SK-N-SH (cell line): Measurements from ENCODE around the gene TTC9C. TPM values are rescaled to one million over a fixed set of nuclear protein-coding genes. Genes with fewer than 3 reads are reported as not detected.
"Not testable (repeated sequence)": the region's sequence is repeated elsewhere in the genome, so short reads cannot be mapped to it uniquely, and the experiment has no call there.

ENCODE experiments used
- CTCF ChIA-PET: fragments of 300-600, 350-600 bp; formaldehyde crosslinking; extraction: SDS; loops from one replicate; lab custom pipeline; 2021; lab: Yijun Ruan, JAX
- POLR2A ChIA-PET: fragments of 350-600 bp; sonication (Branson Sonifier 250); formaldehyde crosslinking; extraction: SDS; loops from one replicate; lab custom pipeline; 2020; ENCODE audit warnings: antibody characterized with exemption, inconsistent platforms; lab: Yijun Ruan, JAX
- DNase-seq: peaks from one replicate; pipeline ENCODE4 v3.0.0; 2012
- H2AFZ ChIP-seq: fragments of 200-600 bp; sonication (generic); 2 replicates; pipeline ENCODE4 v1.8.1; 2016; ENCODE audit warnings: antibody characterized with exemption, mild to moderate bottlenecking, low read depth
- H3F3A ChIP-seq: fragments of 200-600 bp; sonication (generic); replicated peaks from 2 replicates; pipeline ENCODE3; 2016; ENCODE audit warnings: antibody characterized with exemption, mild to moderate bottlenecking; ENCODE audit not compliant: insufficient read depth
- H3K27ac ChIP-seq, 2 experiments: fragments of 200-500 bp in 1 of 2; fragments of 200-600 bp in 1 of 2; sonication (Bioruptor generic) in 1 of 2; sonication (generic), shearing (Covaris generic) in 1 of 2; 2 replicates each; pipeline versions ENCODE4 v1.5.1 to v1.6.1; 2014 to 2016; ENCODE audit warnings: low read depth in 2 of 2, inconsistent platforms in 1 of 2, low read length in 1 of 2, mild to moderate bottlenecking in 1 of 2, mixed read lengths in 1 of 2
- H3K27me3 ChIP-seq: fragments of 200-600 bp; sonication (generic), shearing (Covaris generic); 2 replicates; pipeline ENCODE4 v1.6.1; 2016; ENCODE audit warnings: mixed run types; ENCODE audit not compliant: insufficient read depth
- H3K36me3 ChIP-seq, 2 experiments: fragments of 200-500 bp in 1 of 2; fragments of 200-600 bp in 1 of 2; sonication (Bioruptor generic) in 1 of 2; sonication (generic) in 1 of 2; replicated peaks in 1 of 2; 2 replicates each; pipeline versions ENCODE3 to v1.5.1; 2014 to 2016; ENCODE audit warnings: low read length in 1 of 2, mild to moderate bottlenecking in 1 of 2; ENCODE audit not compliant: insufficient read depth in 2 of 2, control insufficient read depth in 1 of 2
- H3K4me1 ChIP-seq, 2 experiments: fragments of 200-500 bp in 1 of 2; fragments of 200-600 bp in 1 of 2; sonication (Bioruptor generic) in 1 of 2; sonication (generic), shearing (Covaris generic) in 1 of 2; 2 replicates each; pipeline versions ENCODE4 v1.5.1 to v1.6.1; 2014 to 2016; ENCODE audit warnings: low read depth in 1 of 2, low read length in 1 of 2, mixed run types in 1 of 2; ENCODE audit not compliant: insufficient read depth in 2 of 2, control insufficient read depth in 1 of 2
- H3K4me2 ChIP-seq: fragments of 200-600 bp; sonication (generic), shearing (Covaris generic); 2 replicates; pipeline ENCODE4 v1.6.1; 2017; ENCODE audit warnings: mixed run types
- H3K4me3 ChIP-seq, 2 experiments: fragments of 200-500 bp in 1 of 2; fragments of 200-600 bp in 1 of 2; sonication (Bioruptor generic) in 1 of 2; sonication (generic), shearing (Covaris generic) in 1 of 2; 2 replicates each; pipeline versions ENCODE4 v1.5.1 to v1.8.1; 2014 to 2016; ENCODE audit warnings: low read depth in 2 of 2, inconsistent platforms in 1 of 2, low read length in 1 of 2, mild to moderate bottlenecking in 1 of 2, mixed read lengths in 1 of 2, moderate library complexity in 1 of 2
- H3K79me2 ChIP-seq: fragments of 200-600 bp; sonication (generic); 2 replicates; pipeline ENCODE4 v1.8.1; 2017; ENCODE audit warnings: mild to moderate bottlenecking; ENCODE audit not compliant: insufficient read depth
- H3K9ac ChIP-seq: fragments of 200-600 bp; sonication (generic); 2 replicates; pipeline ENCODE4 v1.6.1; 2017; ENCODE audit warnings: mixed run types
- H3K9me2 ChIP-seq: fragments of 200-600 bp; sonication (generic); 2 replicates; pipeline ENCODE4 v1.6.1; 2017; ENCODE audit warnings: mixed run types
- H3K9me3 ChIP-seq: fragments of 200-600 bp; sonication (generic); 2 replicates; pipeline ENCODE4 v1.6.1; 2017; ENCODE audit warnings: mixed run types, mild to moderate bottlenecking, moderate library complexity
- H4K20me1 ChIP-seq: fragments of 200-600 bp; sonication (generic); 2 replicates; pipeline ENCODE4 v1.6.1; 2017; ENCODE audit warnings: mild to moderate bottlenecking, mixed run types; ENCODE audit not compliant: insufficient read depth
- EZH2phosphoT487 ChIP-seq: fragments of 200-600 bp; sonication (generic); IDR thresholded peaks from 2 replicates; pipeline ENCODE4 v1.6.1; 2017; ENCODE audit warnings: low read depth, mixed run types, mild to moderate bottlenecking, antibody characterized with exemption, moderate library complexity, borderline replicate concordance
- FOXJ3 ChIP-seq: sonication (generic); formaldehyde crosslinking; IDR thresholded peaks from 2 replicates; pipeline ENCODE4 v1.5.1; 2020; ENCODE audit warnings: mild to moderate bottlenecking, missing genetic modification reagents
- GATA2 ChIP-seq: sonication (generic); formaldehyde crosslinking; IDR thresholded peaks from 2 replicates; pipeline ENCODE4 v1.5.0; 2020; ENCODE audit warnings: mild to moderate bottlenecking, missing genetic modification reagents
- JUND ChIP-seq: IDR thresholded peaks from 2 replicates; pipeline ENCODE4 v1.4.0; 2012
- RAD21 ChIP-seq: IDR thresholded peaks from 2 replicates; pipeline ENCODE4 v1.6.1; 2012; ENCODE audit warnings: mild to moderate bottlenecking, low read length
- TCF12 ChIP-seq: IDR thresholded peaks from 2 replicates; pipeline ENCODE4 v1.4.0; 2012
- YY1 ChIP-seq: IDR thresholded peaks from 2 replicates; pipeline ENCODE4 v1.4.0; 2012; ENCODE audit warnings: low read depth, mild to moderate bottlenecking
- ZBTB33 ChIP-seq: IDR thresholded peaks from 2 replicates; pipeline ENCODE4 v1.4.0; 2012; ENCODE audit warnings: low read depth, borderline replicate concordance
- WGBS: methylation state at CpG from one replicate; pipeline ENCODE4 v1.1.6; 2017; ENCODE audit warnings: low lambda C conversion rate; 5-methylcytosine and 5-hydroxymethylcytosine counted together
- polyA plus RNA-seq, 3 experiments: library from polyadenylated mRNA; depleted of rRNA; stranded (reverse); fragments of >200 nt; gene quantifications; 2 replicates each; pipeline ENCODE4 v1.2.3, GENCODE V29; 2012
- TF ChIP-seq, protein P1 (sequence below): fragments of 150-350 bp; IDR thresholded peaks from 2 replicates; pipeline ENCODE4 v1.6.1; 2017; ENCODE audit warnings: antibody characterized with exemption, low read length, low read depth, borderline replicate concordance
- TF ChIP-seq, protein P2 (sequence below): IDR thresholded peaks from 2 replicates; pipeline ENCODE4 v1.4.0; 2012; ENCODE audit warnings: low read depth, borderline replicate concordance

The TTC9C gene
- polyA plus RNA-seq, 1 of the 3 experiments (the other 2 are of a cell fraction), result 31.3 TPM

GRCh38 chr11:62757846-62758788 lies 29.8 kb downstream of the TTC9C start (continued):
- no peak for TF ChIP-seq ZBTB33
- TF ChIP-seq JUND, result no peak
- no peak for TF ChIP-seq YY1
- TF ChIP-seq EZH2phosphoT487, result no peak
- TF ChIP-seq, protein P1, sequence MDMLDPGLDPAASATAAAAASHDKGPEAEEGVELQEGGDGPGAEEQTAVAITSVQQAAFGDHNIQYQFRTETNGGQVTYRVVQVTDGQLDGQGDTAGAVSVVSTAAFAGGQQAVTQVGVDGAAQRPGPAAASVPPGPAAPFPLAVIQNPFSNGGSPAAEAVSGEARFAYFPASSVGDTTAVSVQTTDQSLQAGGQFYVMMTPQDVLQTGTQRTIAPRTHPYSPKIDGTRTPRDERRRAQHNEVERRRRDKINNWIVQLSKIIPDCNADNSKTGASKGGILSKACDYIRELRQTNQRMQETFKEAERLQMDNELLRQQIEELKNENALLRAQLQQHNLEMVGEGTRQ, result no peak
- TF ChIP-seq TCF12, result no peak
- no peak for TF ChIP-seq FOXJ3 (CRISPR knock-in tag)
- TF ChIP-seq, protein P2, sequence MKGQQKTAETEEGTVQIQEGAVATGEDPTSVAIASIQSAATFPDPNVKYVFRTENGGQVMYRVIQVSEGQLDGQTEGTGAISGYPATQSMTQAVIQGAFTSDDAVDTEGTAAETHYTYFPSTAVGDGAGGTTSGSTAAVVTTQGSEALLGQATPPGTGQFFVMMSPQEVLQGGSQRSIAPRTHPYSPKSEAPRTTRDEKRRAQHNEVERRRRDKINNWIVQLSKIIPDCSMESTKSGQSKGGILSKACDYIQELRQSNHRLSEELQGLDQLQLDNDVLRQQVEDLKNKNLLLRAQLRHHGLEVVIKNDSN, result no peak
- no peak for TF ChIP-seq RAD21

GRCh38 chr11:62760867-62761227 lies 32.6 kb downstream of the TTC9C start:
- Histone ChIP-seq H3K9ac (peak overlapping the region; percentile 82; the same call in 1 of the 2 replicates), H2AFZ (peak overlapping the region; percentile 96), H3K4me1 (peaks cover 10 to 12% of the 10 kb centered on the region in 2 experiments; a peak in 3 of 4 replicates), H3K79me2 (peaks cover 23% of the 10 kb centered on the region), H3K4me3 (peak overlapping the region; percentile 19 to 95; a peak in 3 of 4 replicates), H3F3A (peaks cover 11% of the 10 kb centered on the region), H3K4me2 (peak overlapping the region; percentile 99), H3K36me3 (peaks cover 8 to 11% of the 10 kb centered on the region in 2 experiments)
- ChIA-PET CTCF (interaction anchor here (0.9 to 2.0 kb wide), 5 partner anchors 9 to 121 kb away, joined by 3 to 10 read pairs (median 4); partner anchors contain the start of genes SLC3A2 and TTC9C), POLR2A (interaction anchor here (0.6 to 1.6 kb wide), 3 partner anchors 8 to 81 kb away, joined by 3 to 8 read pairs (median 3); partner anchors contain the start of gene TAF6L)
- peak; percentile 37; the same call in 1 of the 2 replicates for TF ChIP-seq GATA2
- 37% methylated on average over 9 of the region's 9 CpGs for WGBS
- H4K20me1 ChIP-seq, H3K9me3 ChIP-seq, H3K27ac ChIP-seq, H3K9me2 ChIP-seq, H3K27me3 ChIP-seq, DNase-seq: not testable (repeated sequence)
